PC-3 (cell line): ENCODE measurements around the gene EXTL2. TPM values are rescaled to one million over a fixed set of nuclear protein-coding genes. Genes with fewer than 3 reads are reported as not detected.

Source experiments
- ATAC-seq: fragments of 200-7000 bp; cut with Tn5 transposase; 2 replicates; pipeline ENCODE4 v1.9.1; 2020; ENCODE audit warnings: mild to moderate bottlenecking, moderate library complexity
- BruUV-seq: library from RNA; stranded (reverse); fragments of 400-500 nt; replicated peaks from 2 replicates; lab custom pipeline; 2021; lab: Mats Ljungman, UMichigan
- CTCF ChIA-PET: fragments of 300-600 bp; sonication (Branson Sonifier 250); formaldehyde crosslinking; loops from one replicate; lab custom pipeline; 2022; ENCODE audit warnings: antibody characterized with exemption; lab: Charles Lee
- POLR2A ChIA-PET: fragments of 300-600 bp; sonication (Branson Sonifier 250); formaldehyde crosslinking; loops from one replicate; lab custom pipeline; 2022; ENCODE audit warnings: antibody characterized with exemption; ENCODE audit not compliant: unreplicated experiment; lab: Charles Lee
- DNase-seq: peaks from one replicate; pipeline ENCODE4 v3.0.0-alpha.2; 2015
- H2AFZ ChIP-seq: fragments of 300-600 bp; sonication (generic); 2 replicates; pipeline ENCODE4 v1.6.0; 2016; ENCODE audit warnings: antibody characterized with exemption, low read length
- H3F3A ChIP-seq: fragments of 300-600 bp; sonication (generic); one replicate; pipeline ENCODE4 v1.6.0; 2017; ENCODE audit warnings: antibody characterized with exemption, low read length, control low read depth, mild to moderate bottlenecking; ENCODE audit not compliant: unreplicated experiment
- H3K27ac ChIP-seq: fragments of 300-600 bp; sonication (generic); 2 replicates; pipeline ENCODE4 v1.5.1; 2016; ENCODE audit warnings: mild to moderate bottlenecking, low read length
- H3K27me3 ChIP-seq: fragments of 300-600 bp; sonication (generic); 2 replicates; pipeline ENCODE4 v1.6.1; 2016; ENCODE audit warnings: low read length, mixed read lengths
- H3K36me3 ChIP-seq: fragments of 300-600 bp; sonication (generic); 2 replicates; pipeline ENCODE4 v1.6.1; 2016; ENCODE audit warnings: low read depth, mixed run types, low read length, mixed read lengths
- H3K4me1 ChIP-seq: fragments of 300-600 bp; sonication (generic); 2 replicates; pipeline ENCODE4 v1.5.1; 2016; ENCODE audit warnings: low read length; ENCODE audit not compliant: insufficient read depth
- H3K4me2 ChIP-seq: fragments of 300-600 bp; sonication (generic); 2 replicates; pipeline ENCODE4 v1.6.0; 2016; ENCODE audit warnings: low read length
- H3K4me3 ChIP-seq: fragments of 300-600 bp; sonication (generic); 2 replicates; pipeline ENCODE4 v1.5.1; 2016; ENCODE audit warnings: mild to moderate bottlenecking, low read length, mixed read lengths
- H3K79me2 ChIP-seq: fragments of 300-600 bp; sonication (generic); 2 replicates; pipeline ENCODE4 v1.6.1; 2017; ENCODE audit warnings: low read length, mixed read lengths
- H3K9ac ChIP-seq: fragments of 300-600 bp; sonication (generic); 2 replicates; pipeline ENCODE4 v1.6.0; 2016; ENCODE audit warnings: mild to moderate bottlenecking, low read length
- H3K9me2 ChIP-seq: fragments of 300-600 bp; sonication (generic); replicated peaks from 2 replicates; pipeline ENCODE4 v1.6.1; 2016; ENCODE audit warnings: mixed run types, low read length, mixed read lengths
- H3K9me3 ChIP-seq: fragments of 300-600 bp; sonication (generic); 2 replicates; pipeline ENCODE4 v1.6.1; 2016; ENCODE audit warnings: low read length, mixed read lengths
- H4K20me1 ChIP-seq: fragments of 300-600 bp; sonication (generic); 2 replicates; pipeline ENCODE4 v1.6.1; 2016; ENCODE audit warnings: low read length, mixed read lengths
- CTCF ChIP-seq: fragments of 300-600 bp; sonication (generic); conservative IDR thresholded peaks from 2 replicates; pipeline ENCODE4 v1.5.1; 2017; ENCODE audit warnings: antibody characterized with exemption, low read depth, mild to moderate bottlenecking, low read length
- EZH2 ChIP-seq: fragments of 300-600 bp; sonication (generic); IDR thresholded peaks from one replicate; pipeline ENCODE4 v1.6.1; 2017; ENCODE audit warnings: antibody characterized with exemption, mild to moderate bottlenecking, low read length; ENCODE audit not compliant: unreplicated experiment
- EZH2phosphoT487 ChIP-seq: fragments of 300-600 bp; sonication (generic); IDR thresholded peaks from 2 replicates; pipeline ENCODE4 v1.6.1; 2018; ENCODE audit warnings: mild to moderate bottlenecking, antibody characterized with exemption, low read length, borderline replicate concordance
- intact Hi-C: fragments of 100-400 bp; cut with micrococcal nuclease; formaldehyde crosslinking; loops from 2 replicates; pipeline ENCODE4 v1.9.0; 2023
- total RNA-seq: library from RNA; depleted of rRNA; stranded (reverse); fragments of >200 nt; gene quantifications from 2 replicates; pipeline ENCODE4 v1.2.3, GENCODE V29; 2014

EXTL2 gene
- total RNA-seq, 1 experiment from 2014 or later, result 7.5 TPM

DNA sequence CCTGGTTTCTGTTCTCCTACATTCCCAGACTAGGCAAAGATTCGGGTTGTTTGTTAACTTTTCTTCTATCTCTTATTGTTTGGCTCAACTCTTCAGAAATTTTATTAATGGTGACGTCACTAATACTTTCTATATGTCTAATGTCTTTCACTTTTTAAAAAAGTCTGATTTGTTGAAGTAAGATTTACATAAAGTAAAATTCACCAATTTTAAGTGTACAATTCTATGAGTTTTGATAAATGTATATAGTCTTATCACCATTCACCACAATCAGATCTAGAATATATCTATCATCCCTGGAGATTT lies 27.8 kb downstream of the EXTL2 start:
- Histone ChIP-seq H2AFZ (no peak overlapping the region), H3K4me1 (peaks cover 11% of the 10 kb centered on the region), H3K9me2 (no peaks in the 10 kb centered on the region), H3K36me3 (no peaks in the 10 kb centered on the region), H3K27ac (no peak overlapping the region), H3K79me2 (no peaks in the 10 kb centered on the region), H3K4me3 (no peak overlapping the region), H3K27me3 (no peaks in the 10 kb centered on the region), H4K20me1 (no peaks in the 10 kb centered on the region), H3F3A (no peaks in the 10 kb centered on the region), H3K4me2 (no peak overlapping the region), H3K9ac (no peak overlapping the region), H3K9me3 (no peaks in the 10 kb centered on the region)
- intact Hi-C loops, result loop anchor here (1.0 to 5.0 kb wide), 3 partner anchors 32 to 1060 kb away; no protein-coding TSS in a partner anchor
- ChIA-PET CTCF (no interaction called here), POLR2A (no interaction called here)
- no TSS peak for BruUV-seq
- DNase-seq, result no peak
- no peak for TF ChIP-seq EZH2
- no peak for TF ChIP-seq EZH2phosphoT487
- no peak for TF ChIP-seq CTCF
- no peak for ATAC-seq

GRCh38 chr1:100866041-100866900 lies 28.4 kb downstream of the EXTL2 start:
- H3K27ac ChIP-seq, result no peak overlapping the region
- peaks cover 11% of the 10 kb centered on the region for H3K4me1 ChIP-seq
- H3F3A ChIP-seq, result no peaks in the 10 kb centered on the region
- TF ChIP-seq CTCF (peak; percentile 86), EZH2 (no peak), EZH2phosphoT487 (no peak)
- no TSS peak for BruUV-seq
- intact Hi-C loops, result loop anchor here (1.0 to 5.0 kb wide), 3 partner anchors 31 to 1059 kb away; no protein-coding TSS in a partner anchor
- H4K20me1 ChIP-seq, result no peaks in the 10 kb centered on the region
- no peaks in the 10 kb centered on the region for H3K27me3 ChIP-seq
- POLR2A ChIA-PET, result no interaction called here
- no peak overlapping the region for H3K9ac ChIP-seq
- peak overlapping the region; percentile 16; the same call in 1 of the 2 replicates for H3K4me3 ChIP-seq
- CTCF ChIA-PET, result no interaction called here
- H3K79me2 ChIP-seq, result no peaks in the 10 kb centered on the region
- peak overlapping the region; percentile 35 for H2AFZ ChIP-seq
- H3K36me3 ChIP-seq, result no peaks in the 10 kb centered on the region
- H3K4me2 ChIP-seq, result peak overlapping the region; percentile 56
- no peaks in the 10 kb centered on the region for H3K9me3 ChIP-seq
- peak; percentile 59 for DNase-seq
- no peaks in the 10 kb centered on the region for H3K9me2 ChIP-seq
- ATAC-seq, result peak; percentile 62

DNA sequence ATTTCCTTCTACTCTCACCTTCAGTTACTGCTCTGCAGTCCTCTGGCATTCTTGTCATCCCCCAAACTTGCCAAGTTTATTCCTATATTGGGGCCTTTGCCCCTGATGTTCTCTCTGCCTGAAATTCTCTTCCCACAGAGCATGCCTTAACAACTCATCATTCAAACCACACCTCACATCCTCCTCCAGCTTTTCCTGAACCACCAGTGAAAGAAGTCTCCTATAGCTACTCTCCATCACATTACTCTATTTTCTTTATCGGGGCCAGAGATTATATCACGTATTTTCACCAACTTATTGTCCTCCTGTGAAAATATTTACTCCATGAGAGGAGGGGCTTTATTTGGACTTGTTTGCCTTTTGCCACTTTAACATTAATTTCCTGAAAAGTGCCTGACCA lies 32.1 kb downstream of the EXTL2 start:
- Histone ChIP-seq H3K4me1 (peaks cover 6% of the 10 kb centered on the region), H3K4me2 (no peak overlapping the region), H3K79me2 (no peaks in the 10 kb centered on the region), H4K20me1 (no peaks in the 10 kb centered on the region), H3K9me2 (no peaks in the 10 kb centered on the region), H3K27ac (no peak overlapping the region), H3K9me3 (no peaks in the 10 kb centered on the region), H3F3A (no peaks in the 10 kb centered on the region), H3K27me3 (no peaks in the 10 kb centered on the region), H2AFZ (no peak overlapping the region), H3K9ac (no peak overlapping the region), H3K36me3 (no peaks in the 10 kb centered on the region), H3K4me3 (no peak overlapping the region)
- DNase-seq (peak; percentile 8), ATAC-seq (no peak)
- POLR2A ChIA-PET, result no interaction called here
- no TSS peak for BruUV-seq
- CTCF ChIA-PET, result no interaction called here
- TF ChIP-seq EZH2 (no peak), EZH2phosphoT487 (no peak), CTCF (no peak)
- intact Hi-C loops, result no loop called here
